Measurements from ENCODE around the gene MRGPRG.
A peak's percentile ranks its signal among the peaks of the same experiment; 100 is the strongest.

The MRGPRG gene

DNA sequence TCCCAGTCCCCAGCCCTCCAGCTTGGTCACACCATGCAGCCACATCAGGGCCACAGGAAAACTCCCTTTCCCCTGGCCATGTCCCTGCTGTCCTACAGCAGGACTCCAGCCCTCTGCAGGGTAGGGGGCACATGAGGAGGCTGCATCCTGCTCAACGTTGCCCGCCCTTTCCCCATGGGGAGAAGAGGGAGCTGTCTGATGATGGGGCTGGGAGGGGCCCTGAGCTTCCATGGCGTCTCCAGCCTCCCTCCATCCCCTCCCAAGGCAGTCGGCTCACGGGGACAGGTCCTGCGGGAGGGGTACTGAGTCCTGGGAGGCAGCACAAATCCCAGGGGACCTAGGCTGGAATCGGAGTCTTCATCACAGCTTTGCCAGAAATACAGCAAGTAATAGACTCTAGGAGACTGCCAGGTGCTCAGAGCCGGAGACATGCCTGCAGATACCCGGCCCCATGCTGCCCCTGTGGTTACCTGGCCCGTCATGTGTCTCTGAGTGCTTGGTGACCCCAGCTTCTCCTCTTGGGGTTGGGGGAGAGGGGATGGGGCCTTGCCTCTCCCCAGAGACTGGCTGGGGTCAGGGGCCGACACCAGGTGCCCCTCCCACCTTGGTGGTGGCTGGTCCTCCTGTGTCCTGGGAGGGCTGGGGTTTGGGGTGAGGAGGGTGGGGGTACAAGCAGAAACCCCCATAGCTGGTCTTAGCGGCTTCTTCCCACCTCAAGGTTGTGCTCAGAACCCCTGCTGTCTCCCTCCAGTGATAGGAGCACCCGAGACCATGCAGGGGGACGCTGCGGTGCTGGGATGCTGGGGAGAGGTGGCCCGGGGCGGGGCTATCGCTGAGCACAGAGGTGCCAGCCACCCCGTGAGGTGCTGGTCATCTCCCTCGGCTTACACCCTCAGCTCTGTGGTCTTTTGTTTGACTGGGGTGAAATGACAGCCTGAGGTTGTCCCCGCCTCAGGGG, 11.3 kb upstream of the MRGPRG start:
- TF ChIP-seq YY1 (IDR thresholded peaks at IDR 0.05; ENCODE audit: insufficient read depth, insufficient read length) (no peak), SUZ12 (IDR thresholded peaks at IDR 0.05; ENCODE audit: extremely low read depth, insufficient read depth, insufficient read length) (no peak), ZNF274 (IDR thresholded peaks at IDR 0.05; ENCODE audit: low read depth, low read length) (no peak)
- Histone ChIP-seq H3K36me3 (ENCODE audit: insufficient read depth, insufficient read length, low read length) (no peaks in the 10 kb centered on the region), H3K27me3 (ENCODE audit: insufficient read depth, insufficient read length) (peaks cover 11% of the 10 kb centered on the region), H3K4me3 (ENCODE audit: insufficient read length, low read depth) (no peak overlapping the region), H3K9ac (ENCODE audit: insufficient read length, low read depth) (no peak overlapping the region), H3K9me3 (ENCODE audit: insufficient read depth, low read length) (no peaks in the 10 kb centered on the region), H3K4me1 (ENCODE audit: insufficient read depth, insufficient read length) (peaks cover 12% of the 10 kb centered on the region)
- no peak for DNase-seq (ENCODE audit: low read depth, low spot score)

DNA sequence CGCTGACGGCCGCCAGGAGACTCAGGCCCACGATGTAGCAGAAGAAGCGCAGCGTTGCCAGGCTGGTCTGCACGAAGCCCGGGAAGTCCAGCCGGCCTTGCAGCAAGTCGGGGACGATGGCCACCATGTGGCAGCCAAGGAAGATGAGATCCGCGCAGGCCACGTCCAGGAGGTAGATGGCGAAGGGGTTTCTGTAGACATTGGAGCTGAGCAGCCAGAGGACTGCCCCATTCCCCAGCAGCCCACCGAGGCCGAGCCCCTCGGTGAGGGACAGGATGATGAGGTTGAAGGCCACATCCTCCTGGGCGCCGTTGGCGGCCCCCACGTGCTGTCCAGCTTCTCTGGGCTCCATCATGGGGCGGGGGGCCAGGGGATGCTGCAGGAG, 9.8 kb upstream of the MRGPRG start:
- Histone ChIP-seq H3K9ac (ENCODE audit: insufficient read length, low read depth) (no peak overlapping the region), H3K4me3 (ENCODE audit: insufficient read length, low read depth) (no peak overlapping the region), H3K27me3 (ENCODE audit: insufficient read depth, insufficient read length) (peaks cover 8% of the 10 kb centered on the region), H3K36me3 (ENCODE audit: insufficient read depth, insufficient read length, low read length) (no peaks in the 10 kb centered on the region), H3K9me3 (ENCODE audit: insufficient read depth, low read length) (no peaks in the 10 kb centered on the region), H3K4me1 (ENCODE audit: insufficient read depth, insufficient read length) (peaks cover 20% of the 10 kb centered on the region)
- DNase-seq (ENCODE audit: low read depth, low spot score): no peak
- TF ChIP-seq SUZ12 (IDR thresholded peaks at IDR 0.05; ENCODE audit: extremely low read depth, insufficient read depth, insufficient read length) (no peak), YY1 (IDR thresholded peaks at IDR 0.05; ENCODE audit: insufficient read depth, insufficient read length) (no peak), ZNF274 (IDR thresholded peaks at IDR 0.05; ENCODE audit: low read depth, low read length) (no peak)

DNA sequence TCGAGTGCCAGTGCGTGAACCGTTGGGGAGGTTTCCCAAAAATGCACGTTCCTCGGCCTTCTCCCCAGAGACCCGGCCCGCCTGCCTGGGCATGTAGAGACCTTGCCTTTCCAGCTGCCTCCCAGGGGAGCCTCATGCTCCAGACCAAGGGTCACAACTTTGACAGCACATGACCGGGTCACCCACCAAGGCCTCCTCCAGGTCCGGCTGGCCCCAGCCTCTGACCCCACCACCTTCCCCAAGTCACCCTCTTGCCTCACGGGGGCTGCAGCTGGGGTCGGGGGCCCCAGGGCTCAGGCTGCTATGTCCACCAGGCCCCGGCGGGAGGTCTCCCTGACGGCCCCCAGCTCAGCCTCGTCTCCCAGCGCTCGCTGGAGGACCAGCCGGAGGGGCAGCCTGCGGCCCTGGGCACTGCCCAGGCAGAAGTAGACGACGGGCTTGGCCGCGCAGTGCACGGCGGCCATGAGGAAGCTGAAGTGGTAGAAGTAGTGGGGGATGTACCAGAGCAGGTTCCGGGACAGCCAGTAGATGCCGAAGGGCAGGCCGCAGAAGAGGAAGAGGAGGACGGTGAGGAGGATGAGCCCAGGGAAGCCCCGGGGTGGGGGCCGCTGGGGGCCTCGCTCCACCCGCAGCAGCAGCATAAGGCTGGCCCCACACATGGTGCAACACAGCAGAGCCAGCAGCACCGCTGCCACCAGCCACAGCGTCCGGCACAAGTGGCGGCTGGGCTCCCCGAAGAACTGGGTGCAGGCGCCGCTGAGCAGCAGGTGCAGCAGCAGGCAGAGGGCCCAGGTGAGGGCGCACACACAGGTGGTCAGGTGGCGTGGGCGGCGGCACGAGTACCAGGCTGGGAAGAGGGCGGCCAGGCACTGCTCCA, 9.2 kb upstream of the MRGPRG start:
- Histone ChIP-seq H3K27me3 (ENCODE audit: insufficient read depth, insufficient read length) (peaks cover 3% of the 10 kb centered on the region), H3K36me3 (ENCODE audit: insufficient read depth, insufficient read length, low read length) (no peaks in the 10 kb centered on the region), H3K4me3 (ENCODE audit: insufficient read length, low read depth) (no peak overlapping the region), H3K9ac (ENCODE audit: insufficient read length, low read depth) (no peak overlapping the region), H3K9me3 (ENCODE audit: insufficient read depth, low read length) (no peaks in the 10 kb centered on the region), H3K4me1 (ENCODE audit: insufficient read depth, insufficient read length) (peaks cover 24% of the 10 kb centered on the region)
- TF ChIP-seq SUZ12 (IDR thresholded peaks at IDR 0.05; ENCODE audit: extremely low read depth, insufficient read depth, insufficient read length): no peak
- no peak for TF ChIP-seq ZNF274 (IDR thresholded peaks at IDR 0.05; ENCODE audit: low read depth, low read length)
- TF ChIP-seq YY1 (IDR thresholded peaks at IDR 0.05; ENCODE audit: insufficient read depth, insufficient read length): no peak
- no peak for DNase-seq (ENCODE audit: low read depth, low spot score)

DNA sequence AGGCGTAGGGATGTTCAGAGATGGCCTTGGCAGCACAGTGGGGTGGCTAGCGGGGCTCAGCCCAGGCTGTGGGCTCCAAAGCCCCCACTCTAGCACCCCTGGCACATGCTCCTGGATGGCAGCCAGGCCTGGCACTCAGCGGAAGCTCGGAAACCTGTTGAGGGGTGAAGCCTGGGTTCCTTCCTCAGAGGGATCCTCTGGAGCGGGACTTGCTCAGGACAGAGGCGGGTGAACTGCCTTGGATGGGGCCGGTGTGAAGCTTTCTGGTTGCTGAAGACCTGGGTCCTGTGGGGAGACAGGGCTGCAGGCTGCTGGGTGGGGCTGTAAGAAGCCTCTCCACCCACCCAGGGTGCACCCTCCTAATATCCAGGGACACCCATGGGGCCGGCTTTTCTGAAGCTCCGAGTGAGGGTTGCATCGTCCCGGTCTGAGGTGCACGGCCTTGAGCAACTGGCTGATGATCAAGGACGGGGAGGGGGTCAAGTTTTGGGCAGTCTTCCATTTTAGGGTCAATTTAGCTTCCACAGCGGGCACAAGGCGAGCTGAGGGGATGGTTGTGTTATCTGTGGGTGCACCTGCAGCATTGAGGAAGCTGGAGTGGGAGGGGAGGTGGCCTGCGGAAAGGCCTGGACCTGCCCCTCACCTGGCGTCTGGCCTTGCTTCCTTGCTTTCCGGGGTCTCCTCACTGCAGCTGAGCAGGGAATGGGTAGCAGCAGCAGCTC, 8.4 kb upstream of the MRGPRG start:
- H3K9ac ChIP-seq (ENCODE audit: insufficient read length, low read depth): no peak overlapping the region
- TF ChIP-seq SUZ12 (IDR thresholded peaks at IDR 0.05; ENCODE audit: extremely low read depth, insufficient read depth, insufficient read length) (no peak), YY1 (IDR thresholded peaks at IDR 0.05; ENCODE audit: insufficient read depth, insufficient read length) (no peak), ZNF274 (IDR thresholded peaks at IDR 0.05; ENCODE audit: low read depth, low read length) (no peak)

DNA sequence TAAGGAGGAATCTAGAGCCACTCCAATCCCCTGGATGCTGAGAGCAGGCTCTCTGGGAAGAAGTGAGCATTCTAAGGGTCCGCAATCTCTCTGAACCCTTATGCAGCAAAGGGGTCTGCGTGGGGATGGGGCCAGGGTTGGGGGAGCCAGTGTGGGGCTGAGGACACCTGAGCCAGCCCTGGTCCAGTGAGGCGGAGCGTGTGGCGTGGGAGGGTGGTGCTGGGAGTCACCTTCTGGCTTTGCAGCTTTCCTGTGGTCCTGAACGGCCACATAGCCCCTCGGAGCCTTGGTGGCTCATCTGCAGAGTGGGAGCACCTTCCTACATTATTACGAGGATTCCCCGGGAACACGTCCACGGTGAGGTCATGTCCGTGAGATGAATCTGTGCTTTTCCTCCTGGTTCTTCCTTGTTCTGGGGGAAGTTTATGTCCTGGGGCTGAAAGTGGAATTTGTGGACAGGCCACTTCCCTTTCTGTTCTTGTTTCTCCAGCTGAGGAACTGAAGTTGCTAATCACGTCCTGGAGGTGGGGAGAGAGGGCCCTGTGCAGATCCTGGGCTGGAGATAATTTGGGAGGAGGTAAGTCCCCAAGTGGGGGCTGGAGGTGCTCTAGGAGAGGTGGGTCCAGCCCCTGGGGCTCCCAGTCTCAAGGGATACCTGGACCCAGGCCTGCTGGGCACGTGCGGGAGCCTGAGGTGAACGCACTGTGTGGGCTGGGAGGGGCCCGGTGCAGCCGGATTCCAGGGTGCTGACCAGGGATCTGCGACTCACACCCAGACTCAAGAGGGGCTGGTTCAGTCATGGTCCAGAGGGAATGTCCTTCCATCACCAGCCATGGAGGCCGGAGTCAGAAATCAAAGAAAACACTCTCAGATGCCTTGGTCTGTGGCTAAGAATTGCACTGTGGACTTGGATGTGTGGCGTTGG, 7.5 kb upstream of the MRGPRG start:
- H3K36me3 ChIP-seq (ENCODE audit: insufficient read depth, insufficient read length, low read length): no peaks in the 10 kb centered on the region
- no peak for TF ChIP-seq ZNF274 (IDR thresholded peaks at IDR 0.05; ENCODE audit: low read depth, low read length)
- no peak for TF ChIP-seq SUZ12 (IDR thresholded peaks at IDR 0.05; ENCODE audit: extremely low read depth, insufficient read depth, insufficient read length)
- no peak for TF ChIP-seq YY1 (IDR thresholded peaks at IDR 0.05; ENCODE audit: insufficient read depth, insufficient read length)
- H3K9me3 ChIP-seq (ENCODE audit: insufficient read depth, low read length): no peaks in the 10 kb centered on the region
- no peak overlapping the region for H3K4me3 ChIP-seq (ENCODE audit: insufficient read length, low read depth)
- peaks cover 3% of the 10 kb centered on the region for H3K27me3 ChIP-seq (ENCODE audit: insufficient read depth, insufficient read length)
- peaks cover 21% of the 10 kb centered on the region for H3K4me1 ChIP-seq (ENCODE audit: insufficient read depth, insufficient read length)
- H3K9ac ChIP-seq (ENCODE audit: insufficient read length, low read depth): peak overlapping the region; percentile 42
- no peak for DNase-seq (ENCODE audit: low read depth, low spot score)

More for the DNA sequence above, 8.4 kb upstream of the MRGPRG start:
- H3K4me1 ChIP-seq (ENCODE audit: insufficient read depth, insufficient read length): peaks cover 25% of the 10 kb centered on the region
- H3K36me3 ChIP-seq (ENCODE audit: insufficient read depth, insufficient read length, low read length): no peaks in the 10 kb centered on the region
- peaks cover 3% of the 10 kb centered on the region for H3K27me3 ChIP-seq (ENCODE audit: insufficient read depth, insufficient read length)
- DNase-seq (ENCODE audit: low read depth, low spot score): no peak
- H3K4me3 ChIP-seq (ENCODE audit: insufficient read length, low read depth): no peak overlapping the region
- H3K9me3 ChIP-seq (ENCODE audit: insufficient read depth, low read length): no peaks in the 10 kb centered on the region

DNA sequence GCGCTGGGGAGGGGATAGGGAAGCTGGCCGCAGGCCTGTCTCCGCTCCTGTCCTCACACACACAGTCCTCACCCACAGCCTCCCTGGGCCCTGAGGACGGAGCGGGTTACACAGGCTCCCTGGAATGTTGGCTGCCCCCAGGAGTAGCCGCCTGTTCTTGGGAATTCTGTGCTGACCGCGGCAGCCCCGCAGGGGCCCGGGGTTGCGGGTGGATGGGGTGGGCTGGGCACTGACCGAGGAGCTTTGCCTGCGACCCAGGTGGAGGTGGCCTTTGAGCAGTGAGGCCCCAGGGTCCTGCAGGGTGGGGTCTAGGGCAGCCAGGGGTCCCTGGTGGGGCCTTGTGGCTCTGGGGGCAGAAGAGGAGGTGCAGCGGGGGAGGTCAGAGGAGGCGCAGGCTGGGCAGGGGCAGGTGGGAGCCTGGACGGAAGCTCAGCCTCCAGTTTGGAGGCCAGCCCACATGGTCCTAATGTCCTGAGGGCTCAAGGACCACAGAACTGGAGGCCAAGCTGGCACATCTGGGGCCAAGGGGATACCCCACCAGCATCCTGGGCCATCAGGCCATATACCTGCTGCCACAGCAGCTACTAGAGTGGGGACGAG, 6.6 kb upstream of the MRGPRG start:
- no peak for TF ChIP-seq ZNF274 (IDR thresholded peaks at IDR 0.05; ENCODE audit: low read depth, low read length)
- no peak for TF ChIP-seq YY1 (IDR thresholded peaks at IDR 0.05; ENCODE audit: insufficient read depth, insufficient read length)
- TF ChIP-seq SUZ12 (IDR thresholded peaks at IDR 0.05; ENCODE audit: extremely low read depth, insufficient read depth, insufficient read length): no peak
- peaks cover 21% of the 10 kb centered on the region for H3K4me1 ChIP-seq (ENCODE audit: insufficient read depth, insufficient read length)
- no peak for DNase-seq (ENCODE audit: low read depth, low spot score)

More for the DNA sequence above, 6.6 kb upstream of the MRGPRG start:
- Histone ChIP-seq H3K36me3 (ENCODE audit: insufficient read depth, insufficient read length, low read length) (no peaks in the 10 kb centered on the region), H3K27me3 (ENCODE audit: insufficient read depth, insufficient read length) (no peaks in the 10 kb centered on the region), H3K4me3 (ENCODE audit: insufficient read length, low read depth) (no peak overlapping the region), H3K9ac (ENCODE audit: insufficient read length, low read depth) (peak overlapping the region; percentile 17), H3K9me3 (ENCODE audit: insufficient read depth, low read length) (no peaks in the 10 kb centered on the region)

Measured in NT2/D1 (cell line).